GM12891 (cell line): Measurements from ENCODE around the gene DDX10.
"Not testable (repeated sequence)": the region's sequence is repeated elsewhere in the genome, so short reads cannot be mapped to it uniquely, and the experiment has no call there.

Experiments
- DNase-seq: peaks from one replicate; pipeline ENCODE4 v3.0.0; 2011; ENCODE audit warnings: low spot score; ENCODE audit not compliant: insufficient read length
- FAIRE-seq: peaks from 2 replicates; lab custom pipeline; 2011; peaks lifted over from hg19 to GRCh38; lab: Jason Lieb, UNC
- PAX5 ChIP-seq: IDR thresholded peaks from 2 replicates; pipeline ENCODE4 v1.6.1; 2011; ENCODE audit warnings: low read length, moderate library complexity, mild to moderate bottlenecking; ENCODE audit not compliant: insufficient read depth, severe bottlenecking
- POLR2A ChIP-seq: IDR thresholded peaks from 2 replicates; pipeline ENCODE4 v1.6.1; 2011; ENCODE audit warnings: low read depth, low read length, control low read depth
- POLR2AphosphoS5 ChIP-seq: IDR thresholded peaks from 2 replicates; pipeline ENCODE4 v1.6.1; 2011; ENCODE audit warnings: low read depth, low read length, control low read depth
- POU2F2 ChIP-seq: IDR thresholded peaks from 2 replicates; pipeline ENCODE4 v1.6.1; 2011; ENCODE audit warnings: low read depth, mild to moderate bottlenecking, control low read depth, low read length, moderate library complexity
- SPI1 ChIP-seq: IDR thresholded peaks from 2 replicates; pipeline ENCODE4 v1.6.1; 2011; ENCODE audit warnings: low read depth, low read length, control low read depth
- TAF1 ChIP-seq: IDR thresholded peaks from 2 replicates; pipeline ENCODE4 v1.6.1; 2011; ENCODE audit warnings: low read depth, low read length, control low read depth

Gene DDX10

DNA sequence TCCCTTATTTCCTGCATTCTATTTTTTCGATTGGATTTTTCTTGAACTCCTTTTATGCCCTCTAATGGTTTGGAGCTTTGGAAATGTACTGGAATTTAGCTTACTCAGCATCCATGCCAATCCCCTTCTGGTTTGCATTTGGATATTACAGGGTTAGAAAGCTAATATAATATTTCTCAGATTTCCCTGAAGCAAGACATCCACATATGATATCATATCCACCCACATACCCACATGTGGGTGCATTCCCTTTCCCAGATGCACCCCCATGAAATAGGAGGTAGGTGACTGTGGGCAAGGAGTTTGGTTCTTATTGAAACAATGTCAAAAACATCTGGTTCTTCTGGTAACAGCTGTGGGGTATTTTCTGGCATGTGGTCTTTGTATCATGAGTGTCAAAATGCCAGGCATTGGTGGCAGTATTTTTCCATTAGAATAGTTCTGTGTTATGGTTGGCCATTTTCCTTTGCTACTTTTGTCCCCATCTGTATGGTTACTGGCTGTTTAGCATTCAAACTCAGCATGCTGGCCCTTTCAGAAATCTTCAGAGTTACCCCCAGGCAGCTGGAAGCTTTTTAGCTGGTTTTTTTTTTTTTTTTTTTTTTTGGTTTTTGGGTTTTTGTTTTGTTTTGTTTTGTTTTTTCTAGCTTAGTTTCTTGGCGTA, 32.7 kb upstream of the DDX10 start:
- no peak for DNase-seq
- TF ChIP-seq POLR2A (no peak), POLR2AphosphoS5 (no peak), SPI1 (no peak), TAF1 (no peak), POU2F2 (no peak), PAX5 (no peak)
- no peak for FAIRE-seq

DNA sequence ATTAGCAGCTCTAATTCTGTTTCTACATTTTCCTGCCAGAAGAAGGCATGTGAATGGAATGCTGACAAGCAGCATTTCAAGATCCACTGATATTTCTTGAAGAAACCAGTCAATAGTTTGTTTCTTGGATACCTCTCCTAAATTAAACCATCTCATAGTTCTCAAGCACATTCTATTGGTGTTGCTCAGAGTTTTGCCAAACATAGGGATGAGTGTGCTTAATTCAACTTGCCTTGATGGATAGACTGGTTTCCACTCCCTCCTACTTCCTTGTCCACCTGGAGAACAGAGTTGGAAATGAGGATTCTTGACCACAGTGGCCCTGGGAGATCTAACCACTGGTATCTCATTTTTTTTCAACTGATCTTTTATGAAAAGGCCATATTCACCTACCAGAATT, 29.8 kb upstream of the DDX10 start:
- DNase-seq (no peak), FAIRE-seq (no peak)

GRCh38 chr11:108636222-108636621, 28.6 kb upstream of the DDX10 start:
- TF ChIP-seq POU2F2 (no peak), POLR2AphosphoS5 (no peak), SPI1 (no peak), PAX5 (no peak)
- FAIRE-seq: no peak
- no peak for DNase-seq

More for the DNA sequence above, 29.8 kb upstream of the DDX10 start:
- TF ChIP-seq POLR2A (no peak), SPI1 (no peak), PAX5 (no peak), TAF1 (no peak), POU2F2 (no peak), POLR2AphosphoS5 (no peak)

- no peak for DNase-seq
- no peak for TF ChIP-seq POLR2A
- peak; percentile 41 for FAIRE-seq
Measured at GRCh38 chr11:108639146-108639545, 25.7 kb upstream of the DDX10 start.

GRCh38 chr11:108641752-108642151, 23.1 kb upstream of the DDX10 start:
- DNase-seq, FAIRE-seq: not testable (repeated sequence)

- no peak for TF ChIP-seq POLR2AphosphoS5
- TF ChIP-seq PAX5: no peak
- TF ChIP-seq POU2F2: no peak
- TF ChIP-seq TAF1: no peak
- no peak for TF ChIP-seq SPI1
- no peak for TF ChIP-seq POLR2A
- DNase-seq (no peak), FAIRE-seq (no peak)
Measured at GRCh38 chr11:108643974-108644373, 20.9 kb upstream of the DDX10 start.

- no peak for FAIRE-seq
Measured at GRCh38 chr11:108645970-108646369, 18.9 kb upstream of the DDX10 start.

GRCh38 chr11:108647387-108647700, 17.5 kb upstream of the DDX10 start:
- TF ChIP-seq TAF1 (no peak), POU2F2 (no peak), POLR2AphosphoS5 (no peak), SPI1 (no peak)
- FAIRE-seq (no peak), DNase-seq (no peak)

More at GRCh38 chr11:108645970-108646369, 18.9 kb upstream of the DDX10 start:
- TF ChIP-seq POU2F2 (no peak), TAF1 (no peak), POLR2A (no peak), POLR2AphosphoS5 (no peak), PAX5 (no peak), SPI1 (no peak)
- no peak for DNase-seq

DNA sequence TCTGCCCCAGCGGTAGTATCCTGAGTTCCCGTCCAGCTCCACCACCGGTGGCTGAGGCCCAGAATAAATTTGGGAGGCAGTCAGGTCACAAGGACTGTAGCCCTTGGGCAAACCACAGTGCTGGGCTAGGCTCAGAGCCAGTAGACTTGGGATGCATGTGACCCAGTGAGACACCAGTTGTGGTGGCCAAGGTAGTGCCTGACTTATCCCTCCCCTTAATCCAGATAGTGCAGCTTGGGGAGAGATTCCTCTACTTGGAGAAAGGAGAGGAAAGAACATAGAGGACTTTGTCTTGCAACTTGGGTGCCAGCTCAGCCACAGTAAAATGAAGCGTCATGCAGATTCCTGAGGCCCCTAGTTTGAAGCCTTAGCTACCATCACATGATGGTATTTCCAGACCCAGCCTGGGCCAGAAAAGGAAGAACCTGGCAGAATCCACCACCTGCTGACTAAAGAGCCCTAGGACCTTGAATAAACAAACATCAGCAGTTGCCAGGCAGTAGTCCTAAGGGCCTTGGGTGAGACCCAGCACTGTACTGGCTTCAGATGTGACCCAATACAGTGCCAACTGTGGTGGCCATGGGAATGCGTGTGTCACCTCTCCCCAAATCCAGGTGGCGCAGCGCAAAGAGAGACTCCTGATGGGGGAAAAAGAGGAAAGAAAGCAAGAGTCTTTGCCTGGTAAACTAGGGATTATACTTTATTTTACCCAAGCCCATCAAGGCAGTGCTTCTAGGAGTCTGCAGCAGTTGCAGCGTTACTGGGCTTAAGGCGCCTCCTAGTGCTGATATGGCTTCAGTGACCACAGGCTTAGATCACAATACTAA, 17.0 kb upstream of the DDX10 start:
- TF ChIP-seq TAF1 (no peak), POLR2A (no peak), POU2F2 (no peak), PAX5 (no peak), POLR2AphosphoS5 (no peak), SPI1 (no peak)
- DNase-seq: no peak
- peak; percentile 90 for FAIRE-seq

DNA sequence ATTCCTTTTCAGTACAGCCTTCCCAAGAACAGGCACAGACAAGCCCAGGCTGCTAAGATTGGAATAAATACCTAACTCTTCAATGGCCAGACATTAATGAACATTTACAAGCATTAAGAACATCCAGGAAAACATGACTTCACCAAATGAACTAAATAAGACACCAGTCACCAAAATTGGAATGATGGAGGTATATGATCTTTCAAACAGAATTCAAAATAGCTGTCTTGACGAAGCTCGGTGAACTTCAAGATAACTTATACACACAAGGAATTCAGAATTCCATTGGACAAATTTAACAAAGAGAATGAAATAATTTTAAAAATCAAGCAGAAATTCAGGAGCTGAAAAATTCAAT, 16.4 kb upstream of the DDX10 start:
- DNase-seq: no peak
- TF ChIP-seq POU2F2 (no peak), POLR2A (no peak), POLR2AphosphoS5 (no peak), TAF1 (no peak), PAX5 (no peak), SPI1 (no peak)
- FAIRE-seq: no peak
